HepG2 (cell line): Measurements from ENCODE around the gene PC. TPM values are rescaled to one million over a fixed set of nuclear protein-coding genes. Genes with fewer than 3 reads are reported as not detected.

Experiments
- AKAP8 ChIP-seq: sonication (generic); formaldehyde crosslinking; IDR thresholded peaks from 2 replicates; pipeline ENCODE4 v1.5.1; 2020; ENCODE audit warnings: mild to moderate bottlenecking, missing genetic modification reagents
- FOXP1 ChIP-seq, 2 experiments: fragments of 450-650 bp in 1 of 2; IDR thresholded peaks; 2 replicates each; pipeline ENCODE4 v1.6.1; 2017 to 2018; ENCODE audit warnings: antibody characterized with exemption in 1 of 2
- MED8 ChIP-seq: sonication (generic); formaldehyde crosslinking; IDR thresholded peaks from 2 replicates; pipeline ENCODE4 v1.8.1; 2023; ENCODE audit warnings: mild to moderate bottlenecking, missing genetic modification reagents; ENCODE audit not compliant: insufficient replicate concordance
- MZF1 ChIP-seq: sonication (generic); formaldehyde crosslinking; IDR thresholded peaks from 2 replicates; pipeline ENCODE4 v1.8.1; 2023; ENCODE audit warnings: mild to moderate bottlenecking, missing genetic modification reagents, borderline replicate concordance
- RCOR2 ChIP-seq: IDR thresholded peaks from 2 replicates; pipeline ENCODE4 v1.6.1; 2016; ENCODE audit warnings: missing biosample characterization, missing genetic modification reagents
- SCMH1 ChIP-seq: sonication (generic); formaldehyde crosslinking; IDR thresholded peaks from 2 replicates; pipeline ENCODE4 v1.9.0; 2021; ENCODE audit warnings: missing genetic modification reagents, mild to moderate bottlenecking, borderline replicate concordance
- ZNF160 ChIP-seq: sonication (generic); formaldehyde crosslinking; IDR thresholded peaks from 2 replicates; pipeline ENCODE4 v1.8.0; 2022; ENCODE audit warnings: mild to moderate bottlenecking, inconsistent platforms, missing genetic modification reagents
- ZNF382 ChIP-seq: sonication (generic); formaldehyde crosslinking; IDR thresholded peaks from 2 replicates; pipeline ENCODE4 v1.5.0; 2020; ENCODE audit warnings: missing genetic modification reagents, mild to moderate bottlenecking, borderline replicate concordance
- ZNF431 ChIP-seq: sonication (generic); formaldehyde crosslinking; IDR thresholded peaks from 2 replicates; pipeline ENCODE4 v1.9.0; 2022; ENCODE audit warnings: missing genetic modification reagents, low read depth, mild to moderate bottlenecking, borderline replicate concordance
- ZNF543 ChIP-seq: sonication (generic); formaldehyde crosslinking; IDR thresholded peaks from 2 replicates; pipeline ENCODE4 v1.4.0; 2020; ENCODE audit warnings: mild to moderate bottlenecking, missing genetic modification reagents
- ZNF570 ChIP-seq: sonication (generic); formaldehyde crosslinking; IDR thresholded peaks from 2 replicates; pipeline ENCODE4 v1.4.0; 2020; ENCODE audit warnings: mild to moderate bottlenecking, missing genetic modification reagents, borderline replicate concordance
- polyA plus RNA-seq, 8 experiments: library from polyadenylated mRNA; depleted of rRNA in 3 of 8; stranded (reverse) in 7 of 8; unstranded in 1 of 8; fragments of >200 nt; fragmentation: Illumina TruSeq in 4 of 8; extraction: Trizol in 4 of 8; gene quantifications; 2 replicates each; pipeline versions ENCODE4 v1.2.1 to v1.2.3, GENCODE V29; 2011 to 2016; ENCODE audit warnings: low read depth in 4 of 8, missing spikeins in 1 of 8, mixed read lengths in 1 of 8; ENCODE audit not compliant: insufficient read depth in 1 of 8
- total RNA-seq, 5 experiments: library from RNA; depleted of rRNA; stranded (reverse); fragments of >200 nt; fragmentation: Illumina TruSeq; extraction: Trizol; gene quantifications; 2 replicates each; pipeline ENCODE4 v1.2.3, GENCODE V29; 2016; ENCODE audit warnings: low read depth in 1 of 5
- TF ChIP-seq, protein P1 (sequence below): sonication (generic); formaldehyde crosslinking; IDR thresholded peaks from 2 replicates; pipeline ENCODE4 v1.5.0; 2020; ENCODE audit warnings: mild to moderate bottlenecking, missing genetic modification reagents, moderate library complexity
- TF ChIP-seq, protein P2 (sequence below): sonication (generic); formaldehyde crosslinking; IDR thresholded peaks from 2 replicates; pipeline ENCODE4 v1.4.0; 2020; ENCODE audit warnings: missing genetic modification reagents, borderline replicate concordance
- TF ChIP-seq, protein P3 (sequence below): sonication (generic); formaldehyde crosslinking; conservative IDR thresholded peaks from 2 replicates; pipeline ENCODE4 v1.8.0; 2022; ENCODE audit warnings: missing genetic modification reagents
- TF ChIP-seq, protein P4 (sequence below): IDR thresholded peaks from 2 replicates; pipeline ENCODE4 v1.6.1; 2016; ENCODE audit warnings: mild to moderate bottlenecking
- TF ChIP-seq, protein P5 (sequence below): sonication (generic); formaldehyde crosslinking; IDR thresholded peaks from 2 replicates; pipeline ENCODE4 v1.8.0; 2022; ENCODE audit warnings: mild to moderate bottlenecking, missing genetic modification reagents, borderline replicate concordance

Gene PC
- total and polyA plus RNA-seq, 2 of the 13 experiments (the other 11 are each of a cell fraction or from before 2014, with no cell fraction given) = 29.0 to 39.0 TPM

DNA sequence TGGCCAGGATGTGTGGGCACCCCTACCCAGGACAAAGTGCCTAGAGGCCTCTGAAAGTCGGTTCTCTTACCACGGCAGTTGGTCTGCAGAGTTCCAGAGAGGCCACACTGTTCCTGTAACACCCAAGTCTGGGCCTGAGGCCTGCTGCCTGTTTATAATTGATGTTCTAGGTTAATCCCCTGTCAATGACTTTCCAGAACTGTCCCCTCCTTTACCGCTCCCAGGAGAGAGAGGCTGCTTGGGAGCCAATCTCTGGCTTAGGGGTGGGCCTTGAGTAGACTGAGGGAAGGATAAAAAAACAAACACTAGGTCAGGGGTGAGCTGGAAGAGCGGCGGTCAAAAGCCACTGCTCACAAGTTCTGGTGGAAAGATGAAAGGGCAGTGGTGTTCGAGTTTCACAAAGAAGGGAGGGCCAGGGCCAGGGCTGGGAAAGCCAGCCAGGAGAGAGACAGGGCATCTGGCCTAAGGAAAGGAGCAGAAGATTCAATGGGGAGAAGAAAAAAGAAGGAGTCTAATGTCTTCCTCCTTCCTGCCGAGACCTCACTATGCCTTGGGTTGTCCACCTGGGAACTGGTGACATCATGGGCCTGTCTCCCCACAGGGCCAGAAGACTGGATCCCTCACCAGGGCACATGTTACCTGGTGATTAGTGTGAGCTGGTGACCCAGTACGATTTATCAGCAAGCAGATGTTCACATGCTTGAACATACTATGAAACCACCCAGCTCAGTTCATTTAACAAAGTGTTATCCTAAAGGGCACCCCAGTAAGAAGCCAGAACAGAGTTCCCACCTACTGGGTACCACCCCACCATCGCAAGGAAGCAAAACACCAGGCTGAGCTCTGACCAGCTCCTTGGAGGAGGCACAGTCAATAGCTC lies 50.2 kb downstream of the PC start (continued):
- no peak for TF ChIP-seq FOXP1 (IDR thresholded peaks at IDR 0.05)
- TF ChIP-seq FOXP1 (CRISPR knock-in tag; IDR thresholded peaks at IDR 0.05) = peak; percentile 28; the same call in 1 of the 2 replicates
- no peak for TF ChIP-seq ZNF543 (CRISPR knock-in tag)
- TF ChIP-seq, protein P1, sequence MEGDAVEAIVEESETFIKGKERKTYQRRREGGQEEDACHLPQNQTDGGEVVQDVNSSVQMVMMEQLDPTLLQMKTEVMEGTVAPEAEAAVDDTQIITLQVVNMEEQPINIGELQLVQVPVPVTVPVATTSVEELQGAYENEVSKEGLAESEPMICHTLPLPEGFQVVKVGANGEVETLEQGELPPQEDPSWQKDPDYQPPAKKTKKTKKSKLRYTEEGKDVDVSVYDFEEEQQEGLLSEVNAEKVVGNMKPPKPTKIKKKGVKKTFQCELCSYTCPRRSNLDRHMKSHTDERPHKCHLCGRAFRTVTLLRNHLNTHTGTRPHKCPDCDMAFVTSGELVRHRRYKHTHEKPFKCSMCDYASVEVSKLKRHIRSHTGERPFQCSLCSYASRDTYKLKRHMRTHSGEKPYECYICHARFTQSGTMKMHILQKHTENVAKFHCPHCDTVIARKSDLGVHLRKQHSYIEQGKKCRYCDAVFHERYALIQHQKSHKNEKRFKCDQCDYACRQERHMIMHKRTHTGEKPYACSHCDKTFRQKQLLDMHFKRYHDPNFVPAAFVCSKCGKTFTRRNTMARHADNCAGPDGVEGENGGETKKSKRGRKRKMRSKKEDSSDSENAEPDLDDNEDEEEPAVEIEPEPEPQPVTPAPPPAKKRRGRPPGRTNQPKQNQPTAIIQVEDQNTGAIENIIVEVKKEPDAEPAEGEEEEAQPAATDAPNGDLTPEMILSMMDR (CRISPR knock-in tag) = no peak
- no peak for TF ChIP-seq AKAP8
- TF ChIP-seq, protein P2, sequence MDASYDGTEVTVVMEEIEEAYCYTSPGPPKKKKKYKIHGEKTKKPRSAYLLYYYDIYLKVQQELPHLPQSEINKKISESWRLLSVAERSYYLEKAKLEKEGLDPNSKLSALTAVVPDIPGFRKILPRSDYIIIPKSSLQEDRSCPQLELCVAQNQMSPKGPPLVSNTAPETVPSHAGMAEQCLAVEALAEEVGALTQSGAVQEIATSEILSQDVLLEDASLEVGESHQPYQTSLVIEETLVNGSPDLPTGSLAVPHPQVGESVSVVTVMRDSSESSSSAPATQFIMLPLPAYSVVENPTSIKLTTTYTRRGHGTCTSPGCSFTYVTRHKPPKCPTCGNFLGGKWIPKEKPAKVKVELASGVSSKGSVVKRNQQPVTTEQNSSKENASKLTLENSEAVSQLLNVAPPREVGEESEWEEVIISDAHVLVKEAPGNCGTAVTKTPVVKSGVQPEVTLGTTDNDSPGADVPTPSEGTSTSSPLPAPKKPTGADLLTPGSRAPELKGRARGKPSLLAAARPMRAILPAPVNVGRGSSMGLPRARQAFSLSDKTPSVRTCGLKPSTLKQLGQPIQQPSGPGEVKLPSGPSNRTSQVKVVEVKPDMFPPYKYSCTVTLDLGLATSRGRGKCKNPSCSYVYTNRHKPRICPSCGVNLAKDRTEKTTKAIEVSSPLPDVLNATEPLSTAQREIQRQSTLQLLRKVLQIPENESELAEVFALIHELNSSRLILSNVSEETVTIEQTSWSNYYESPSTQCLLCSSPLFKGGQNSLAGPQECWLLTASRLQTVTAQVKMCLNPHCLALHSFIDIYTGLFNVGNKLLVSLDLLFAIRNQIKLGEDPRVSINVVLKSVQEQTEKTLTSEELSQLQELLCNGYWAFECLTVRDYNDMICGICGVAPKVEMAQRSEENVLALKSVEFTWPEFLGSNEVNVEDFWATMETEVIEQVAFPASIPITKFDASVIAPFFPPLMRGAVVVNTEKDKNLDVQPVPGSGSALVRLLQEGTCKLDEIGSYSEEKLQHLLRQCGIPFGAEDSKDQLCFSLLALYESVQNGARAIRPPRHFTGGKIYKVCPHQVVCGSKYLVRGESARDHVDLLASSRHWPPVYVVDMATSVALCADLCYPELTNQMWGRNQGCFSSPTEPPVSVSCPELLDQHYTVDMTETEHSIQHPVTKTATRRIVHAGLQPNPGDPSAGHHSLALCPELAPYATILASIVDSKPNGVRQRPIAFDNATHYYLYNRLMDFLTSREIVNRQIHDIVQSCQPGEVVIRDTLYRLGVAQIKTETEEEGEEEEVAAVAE (CRISPR knock-in tag) = no peak; the same call in 1 of the 2 replicates
- TF ChIP-seq ZNF160 = no peak
- TF ChIP-seq MZF1 = no peak
- TF ChIP-seq, protein P3, sequence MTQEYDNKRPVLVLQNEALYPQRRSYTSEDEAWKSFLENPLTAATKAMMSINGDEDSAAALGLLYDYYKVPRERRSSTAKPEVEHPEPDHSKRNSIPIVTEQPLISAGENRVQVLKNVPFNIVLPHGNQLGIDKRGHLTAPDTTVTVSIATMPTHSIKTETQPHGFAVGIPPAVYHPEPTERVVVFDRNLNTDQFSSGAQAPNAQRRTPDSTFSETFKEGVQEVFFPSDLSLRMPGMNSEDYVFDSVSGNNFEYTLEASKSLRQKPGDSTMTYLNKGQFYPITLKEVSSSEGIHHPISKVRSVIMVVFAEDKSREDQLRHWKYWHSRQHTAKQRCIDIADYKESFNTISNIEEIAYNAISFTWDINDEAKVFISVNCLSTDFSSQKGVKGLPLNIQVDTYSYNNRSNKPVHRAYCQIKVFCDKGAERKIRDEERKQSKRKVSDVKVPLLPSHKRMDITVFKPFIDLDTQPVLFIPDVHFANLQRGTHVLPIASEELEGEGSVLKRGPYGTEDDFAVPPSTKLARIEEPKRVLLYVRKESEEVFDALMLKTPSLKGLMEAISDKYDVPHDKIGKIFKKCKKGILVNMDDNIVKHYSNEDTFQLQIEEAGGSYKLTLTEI (CRISPR knock-in tag) = no peak
- TF ChIP-seq, protein P4, sequence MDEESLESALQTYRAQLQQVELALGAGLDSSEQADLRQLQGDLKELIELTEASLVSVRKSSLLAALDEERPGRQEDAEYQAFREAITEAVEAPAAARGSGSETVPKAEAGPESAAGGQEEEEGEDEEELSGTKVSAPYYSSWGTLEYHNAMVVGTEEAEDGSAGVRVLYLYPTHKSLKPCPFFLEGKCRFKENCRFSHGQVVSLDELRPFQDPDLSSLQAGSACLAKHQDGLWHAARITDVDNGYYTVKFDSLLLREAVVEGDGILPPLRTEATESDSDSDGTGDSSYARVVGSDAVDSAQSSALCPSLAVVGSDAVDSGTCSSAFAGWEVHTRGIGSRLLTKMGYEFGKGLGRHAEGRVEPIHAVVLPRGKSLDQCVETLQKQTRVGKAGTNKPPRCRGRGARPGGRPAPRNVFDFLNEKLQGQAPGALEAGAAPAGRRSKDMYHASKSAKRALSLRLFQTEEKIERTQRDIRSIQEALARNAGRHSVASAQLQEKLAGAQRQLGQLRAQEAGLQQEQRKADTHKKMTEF (CRISPR knock-in tag) = no peak; the same call in 1 of the 2 replicates
- TF ChIP-seq MED8 = no peak
- TF ChIP-seq, protein P5, sequence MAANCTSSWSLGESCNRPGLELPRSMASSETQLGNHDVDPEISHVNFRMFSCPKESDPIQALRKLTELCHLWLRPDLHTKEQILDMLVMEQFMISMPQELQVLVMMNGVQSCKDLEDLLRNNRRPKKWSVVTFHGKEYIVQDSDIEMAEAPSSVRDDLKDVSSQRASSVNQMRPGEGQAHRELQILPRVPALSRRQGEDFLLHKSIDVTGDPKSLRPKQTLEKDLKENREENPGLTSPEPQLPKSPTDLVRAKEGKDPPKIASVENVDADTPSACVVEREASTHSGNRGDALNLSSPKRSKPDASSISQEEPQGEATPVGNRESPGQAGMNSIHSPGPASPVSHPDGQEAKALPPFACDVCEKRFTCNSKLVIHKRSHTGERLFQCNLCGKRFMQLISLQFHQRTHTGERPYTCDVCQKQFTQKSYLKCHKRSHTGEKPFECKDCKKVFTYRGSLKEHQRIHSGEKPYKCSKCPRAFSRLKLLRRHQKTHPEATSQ (CRISPR knock-in tag) = no peak
- TF ChIP-seq ZNF382 (CRISPR knock-in tag) = no peak
- TF ChIP-seq SCMH1 (CRISPR knock-in tag) = no peak
- 0 out of 2 replicates have a peak, but pooled peaks have one; percentile 30 for TF ChIP-seq RCOR2 (CRISPR knock-in tag)
- TF ChIP-seq ZNF431 = no peak
- TF ChIP-seq ZNF570 (CRISPR knock-in tag) = no peak
